ENCODE measurements around the gene TAF7L. TPM values are rescaled to one million over a fixed set of nuclear protein-coding genes. Genes with fewer than 3 reads are reported as not detected.

The TAF7L gene
- total RNA-seq, 1 experiment from 2014 or later = 0.10 TPM

DNA sequence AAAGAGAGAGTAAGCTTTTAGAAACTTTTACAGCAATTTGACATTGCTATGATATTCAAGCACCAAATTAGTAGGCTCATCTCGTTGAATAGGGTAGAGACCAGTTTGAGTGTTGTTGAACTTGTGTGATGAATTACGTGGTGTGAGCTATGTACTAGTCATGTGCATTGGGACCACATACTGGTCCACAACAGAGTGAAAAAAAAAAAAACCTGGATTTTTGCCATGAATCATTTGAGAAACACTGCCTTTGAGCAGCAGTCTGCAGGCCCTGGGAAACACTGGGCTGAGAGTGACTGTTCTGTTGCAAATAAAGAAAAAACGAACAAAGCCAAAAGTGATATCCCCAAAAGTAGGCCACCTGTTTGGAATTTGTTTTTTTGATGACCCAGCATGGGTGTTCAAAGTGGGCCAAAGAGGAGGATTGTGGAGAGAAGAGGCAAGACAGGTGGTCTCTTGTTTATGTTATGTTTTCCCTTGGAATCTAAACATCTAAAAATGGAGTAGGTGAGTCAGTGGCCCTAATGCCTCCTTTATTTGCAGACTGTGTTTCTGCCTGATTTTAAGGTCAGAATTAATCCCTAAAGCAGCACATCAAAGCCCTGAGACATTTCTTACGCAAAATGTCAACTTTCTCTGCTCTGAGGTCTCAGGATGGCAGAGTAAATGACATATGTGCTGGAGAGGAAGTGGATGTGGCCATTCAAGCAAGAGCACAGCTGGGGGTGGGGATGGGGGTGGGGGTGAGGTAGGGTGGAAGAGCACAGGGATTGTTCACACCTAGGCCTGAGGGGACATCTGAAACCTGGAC, 33.5 kb downstream of the TAF7L start:
- Histone ChIP-seq H3K27ac (no peak overlapping the region), H3K4me1 (peaks cover 9% of the 10 kb centered on the region; the same call in 1 of the 2 replicates), H3K9me3 (replicated peaks) (no peaks in the 10 kb centered on the region), H3K27me3 (no peaks in the 10 kb centered on the region), H3K36me3 (no peaks in the 10 kb centered on the region), H3K4me3 (no peak overlapping the region)
- peak; percentile 28 to 55 for DNase-seq

GRCh38 chrX:101252634-101253033, 38.5 kb downstream of the TAF7L start:
- Histone ChIP-seq H3K36me3 (no peaks in the 10 kb centered on the region), H3K9me3 (replicated peaks) (no peaks in the 10 kb centered on the region), H3K4me3 (no peak overlapping the region), H3K27ac (no peak overlapping the region), H3K27me3 (no peaks in the 10 kb centered on the region), H3K4me1 (peaks cover 3% of the 10 kb centered on the region; the same call in 1 of the 2 replicates)
- no peak for DNase-seq

GRCh38 chrX:101241531-101241930, 49.6 kb downstream of the TAF7L start:
- H3K27me3 ChIP-seq = no peaks in the 10 kb centered on the region
- no peaks in the 10 kb centered on the region for H3K36me3 ChIP-seq
- no peaks in the 10 kb centered on the region for H3K9me3 ChIP-seq (replicated peaks)
- H3K4me3 ChIP-seq = no peak overlapping the region
- no peaks in the 10 kb centered on the region for H3K4me1 ChIP-seq
- DNase-seq = no peak
- H3K27ac ChIP-seq = no peak overlapping the region

DNA sequence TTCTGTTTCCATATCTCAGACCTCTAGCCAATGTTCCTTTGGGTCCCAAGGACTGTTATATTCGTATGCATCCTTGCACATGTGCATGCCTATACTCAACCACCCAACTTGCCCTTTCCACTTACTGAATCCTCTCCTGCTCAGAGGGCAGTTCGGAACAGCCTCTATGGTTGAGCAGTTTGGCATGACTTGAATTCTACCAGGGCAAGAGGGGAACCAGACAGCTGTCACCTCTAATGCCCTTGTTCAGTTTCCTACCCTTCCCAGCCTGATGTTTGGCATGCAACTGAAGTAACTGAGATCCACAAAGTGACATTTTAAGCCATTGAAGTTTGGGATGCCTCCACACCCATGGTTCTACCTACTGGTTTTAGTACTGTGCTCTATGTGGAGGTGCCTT, 54.1 kb downstream of the TAF7L start:
- no peaks in the 10 kb centered on the region for H3K27me3 ChIP-seq
- H3K4me1 ChIP-seq = no peaks in the 10 kb centered on the region
- no peak overlapping the region for H3K27ac ChIP-seq
- H3K9me3 ChIP-seq (replicated peaks) = no peaks in the 10 kb centered on the region
- H3K4me3 ChIP-seq = no peak overlapping the region
- DNase-seq = no peak
- H3K36me3 ChIP-seq = no peaks in the 10 kb centered on the region

DNA sequence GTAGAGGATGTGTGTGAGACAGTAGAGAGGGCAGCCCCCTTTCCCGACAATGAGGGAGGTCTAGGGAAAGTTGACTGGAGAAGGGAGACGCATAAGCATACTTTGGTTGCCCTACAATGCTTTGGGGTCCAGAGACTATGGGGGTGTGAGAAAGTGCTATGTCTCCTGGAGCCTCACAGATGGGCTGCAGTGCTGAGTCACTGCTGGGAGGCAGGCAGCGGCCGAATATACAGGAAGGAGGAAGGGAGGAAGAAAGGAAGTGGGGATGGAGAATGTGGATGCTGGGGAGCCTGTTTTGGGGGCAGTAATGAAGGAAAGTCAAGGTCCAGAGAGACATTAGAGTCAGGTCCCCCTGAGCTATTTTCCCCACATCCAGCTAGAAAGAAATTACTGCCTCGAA, 58.8 kb downstream of the TAF7L start:
- Histone ChIP-seq H3K4me1 (no peaks in the 10 kb centered on the region), H3K27ac (no peak overlapping the region), H3K9me3 (replicated peaks) (no peaks in the 10 kb centered on the region), H3K27me3 (no peaks in the 10 kb centered on the region), H3K36me3 (no peaks in the 10 kb centered on the region), H3K4me3 (no peak overlapping the region)
- DNase-seq = no peak

- no peak for DNase-seq
- Histone ChIP-seq H3K27ac (no peak overlapping the region), H3K4me3 (no peak overlapping the region), H3K9me3 (replicated peaks) (no peaks in the 10 kb centered on the region), H3K36me3 (no peaks in the 10 kb centered on the region), H3K4me1 (no peaks in the 10 kb centered on the region), H3K27me3 (no peaks in the 10 kb centered on the region)
Measured at GRCh38 chrX:101231080-101231479, 60.1 kb downstream of the TAF7L start.

- no peak for DNase-seq
- Histone ChIP-seq H3K27me3 (no peaks in the 10 kb centered on the region), H3K27ac (no peak overlapping the region), H3K4me3 (no peak overlapping the region), H3K36me3 (no peaks in the 10 kb centered on the region), H3K9me3 (replicated peaks) (no peaks in the 10 kb centered on the region), H3K4me1 (no peaks in the 10 kb centered on the region)
Measured at GRCh38 chrX:101230636-101231035, 60.5 kb downstream of the TAF7L start.

- H3K9me3 ChIP-seq (replicated peaks) = no peaks in the 10 kb centered on the region
- H3K4me1 ChIP-seq = no peaks in the 10 kb centered on the region
- no peak for DNase-seq
- no peaks in the 10 kb centered on the region for H3K27me3 ChIP-seq
- no peak overlapping the region for H3K27ac ChIP-seq
- H3K36me3 ChIP-seq = no peaks in the 10 kb centered on the region
- no peak overlapping the region for H3K4me3 ChIP-seq
Measured at GRCh38 chrX:101229170-101229569, 62.0 kb downstream of the TAF7L start.

- H3K4me1 ChIP-seq = peaks cover 7% of the 10 kb centered on the region
- no peak for DNase-seq
- H3K27ac ChIP-seq = no peak overlapping the region
- H3K27me3 ChIP-seq = no peaks in the 10 kb centered on the region
- H3K9me3 ChIP-seq (replicated peaks) = no peaks in the 10 kb centered on the region
- H3K36me3 ChIP-seq = no peaks in the 10 kb centered on the region
- no peak overlapping the region for H3K4me3 ChIP-seq
Measured at GRCh38 chrX:101223226-101223625, 67.9 kb downstream of the TAF7L start.

DNA sequence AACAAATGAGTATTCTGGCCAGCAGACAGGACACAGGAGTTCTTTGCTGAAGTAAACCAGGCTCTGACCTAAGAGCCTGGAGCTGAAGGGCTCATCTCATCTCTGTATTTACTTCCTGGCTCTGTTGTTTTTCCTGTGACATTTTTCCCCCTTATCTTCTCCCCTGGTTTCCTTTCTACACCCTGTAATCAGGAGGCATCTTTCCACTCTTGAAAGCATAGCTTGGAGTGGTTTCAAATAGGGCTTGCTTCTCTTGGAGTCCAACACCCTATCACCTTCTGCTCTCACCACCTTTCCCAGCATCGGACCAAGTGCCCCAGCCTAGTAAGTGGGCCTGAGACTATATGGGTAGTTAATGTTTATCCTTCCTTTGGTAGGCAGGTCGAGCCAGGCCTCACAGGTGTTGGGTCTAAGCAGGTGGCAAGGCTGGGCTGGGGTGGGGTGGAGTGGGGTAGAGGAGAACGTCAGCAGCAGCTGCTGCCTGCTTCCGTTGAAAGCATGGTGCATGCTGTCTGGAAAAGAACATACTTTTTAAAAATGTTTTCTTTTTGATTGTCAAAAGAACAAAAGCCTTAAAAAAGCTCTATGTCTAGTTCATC, 70.4 kb downstream of the TAF7L start:
- Histone ChIP-seq H3K27me3 (no peaks in the 10 kb centered on the region), H3K9me3 (replicated peaks) (no peaks in the 10 kb centered on the region), H3K36me3 (no peaks in the 10 kb centered on the region), H3K4me3 (peak overlapping the region; percentile 54), H3K27ac (peak overlapping the region; percentile 85), H3K4me1 (peaks cover 7% of the 10 kb centered on the region)
- DNase-seq = peak in 1 of 2 experiments; percentile 21

DNA sequence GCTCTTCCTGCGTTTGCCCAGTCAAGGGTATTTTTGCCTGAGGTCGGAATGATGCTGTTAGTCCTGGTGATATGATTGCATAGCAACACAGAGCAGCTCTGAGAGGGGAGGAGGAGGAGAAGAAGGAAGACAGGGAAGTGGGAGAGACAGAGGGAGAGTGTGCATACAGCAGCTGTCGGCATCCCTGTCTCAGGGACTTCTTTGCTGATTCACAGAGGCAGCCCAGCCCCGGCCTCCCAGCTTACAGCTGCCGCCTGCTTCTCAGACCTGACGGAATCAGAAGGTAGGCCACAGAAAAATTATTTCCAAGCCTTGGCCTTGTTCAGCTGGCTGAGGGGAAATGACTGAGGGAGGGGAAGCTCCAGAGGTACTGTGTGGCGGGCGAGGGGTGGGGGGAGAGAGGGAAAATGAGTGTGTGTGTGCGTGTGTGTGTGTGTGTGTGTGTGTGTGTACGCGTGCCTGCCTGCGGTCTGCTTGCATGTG, 71.2 kb downstream of the TAF7L start:
- peaks cover 7% of the 10 kb centered on the region for H3K4me1 ChIP-seq
- H3K36me3 ChIP-seq = no peaks in the 10 kb centered on the region
- DNase-seq = peak; percentile 81 to 84
- no peaks in the 10 kb centered on the region for H3K9me3 ChIP-seq (replicated peaks)
- H3K27me3 ChIP-seq = no peaks in the 10 kb centered on the region
- H3K27ac ChIP-seq = peak overlapping the region; percentile 85
- peak overlapping the region; percentile 54 for H3K4me3 ChIP-seq

DNA sequence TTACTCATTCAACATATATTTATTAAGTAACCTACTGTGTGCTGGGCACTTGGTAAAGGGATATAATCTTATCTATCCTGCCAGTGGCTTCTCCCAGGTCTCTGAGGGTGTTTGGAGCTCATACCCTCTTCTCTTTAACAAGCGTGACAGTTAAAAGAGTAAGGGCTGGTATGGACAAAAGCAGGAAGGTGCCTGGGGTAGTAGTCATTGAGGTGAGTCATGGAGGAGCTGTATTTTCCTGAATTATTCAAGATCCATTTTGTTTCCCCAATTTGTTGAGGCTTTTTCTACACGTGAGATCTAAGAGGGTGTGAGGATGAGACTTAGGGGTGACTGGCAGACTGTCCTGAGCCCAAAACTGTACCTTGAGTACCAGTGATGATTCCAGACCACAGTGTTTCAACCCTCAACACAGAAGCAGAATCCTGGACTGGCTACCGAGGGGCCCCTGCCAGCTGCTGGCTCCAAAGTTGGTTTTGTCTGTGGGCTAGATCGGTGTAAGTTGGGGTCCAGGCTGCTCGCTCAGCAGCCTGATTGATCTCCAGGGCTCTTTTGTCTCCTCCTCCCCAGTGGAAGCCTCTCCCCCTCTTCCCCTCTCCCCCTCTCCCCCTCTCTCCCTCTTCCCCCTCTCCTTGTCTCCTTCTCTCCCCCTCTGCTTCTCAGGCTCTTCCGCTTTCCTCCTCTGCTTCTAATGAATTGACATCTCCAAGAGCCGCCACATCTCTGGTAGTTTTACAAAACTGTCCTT, 71.8 kb downstream of the TAF7L start, which contains the start of gene DRP2:
DRP2 (plus strand) TSS at position 671 of the 748 bp plus-strand sequence. CDS start 11,862 bp downstream, outside the sequence.
- H3K27me3 ChIP-seq = no peaks in the 10 kb centered on the region
- peak within 1 kb of the TSS; percentile 85 for H3K27ac ChIP-seq
- H3K9me3 ChIP-seq (replicated peaks) = no peaks in the 10 kb centered on the region
- H3K4me1 ChIP-seq = peaks cover 7% of the 10 kb centered on the region
- DNase-seq = peak in 1 of 2 experiments; percentile 30
- no peaks in the 10 kb centered on the region for H3K36me3 ChIP-seq
- H3K4me3 ChIP-seq = peak within 1 kb of the TSS; percentile 54
